Measurements from ENCODE around the gene DNAJA2.
A peak's percentile ranks its signal among the peaks of the same experiment; 100 is the strongest.

The DNAJA2 gene

DNA sequence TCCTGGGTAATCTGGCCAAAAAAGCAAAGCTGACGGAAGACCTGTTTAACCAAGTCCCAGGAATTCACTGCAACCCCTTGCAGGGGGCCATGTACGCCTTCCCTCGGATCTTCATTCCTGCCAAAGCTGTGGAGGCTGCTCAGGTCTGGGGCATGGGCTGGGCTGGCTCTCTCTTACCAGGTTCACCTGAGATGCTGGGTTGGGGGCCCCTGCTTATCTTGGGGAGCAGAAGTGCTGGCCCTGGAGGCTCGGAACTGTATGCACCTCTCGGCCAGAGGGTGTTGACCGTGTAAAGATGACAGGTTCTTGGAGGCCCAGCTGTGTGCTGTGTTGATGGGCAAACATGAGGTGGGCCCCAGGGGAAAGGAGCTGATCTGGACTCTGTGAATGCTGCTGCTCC is 49.1 kb downstream of the DNAJA2 start:
- no peak for DNase-seq

DNA sequence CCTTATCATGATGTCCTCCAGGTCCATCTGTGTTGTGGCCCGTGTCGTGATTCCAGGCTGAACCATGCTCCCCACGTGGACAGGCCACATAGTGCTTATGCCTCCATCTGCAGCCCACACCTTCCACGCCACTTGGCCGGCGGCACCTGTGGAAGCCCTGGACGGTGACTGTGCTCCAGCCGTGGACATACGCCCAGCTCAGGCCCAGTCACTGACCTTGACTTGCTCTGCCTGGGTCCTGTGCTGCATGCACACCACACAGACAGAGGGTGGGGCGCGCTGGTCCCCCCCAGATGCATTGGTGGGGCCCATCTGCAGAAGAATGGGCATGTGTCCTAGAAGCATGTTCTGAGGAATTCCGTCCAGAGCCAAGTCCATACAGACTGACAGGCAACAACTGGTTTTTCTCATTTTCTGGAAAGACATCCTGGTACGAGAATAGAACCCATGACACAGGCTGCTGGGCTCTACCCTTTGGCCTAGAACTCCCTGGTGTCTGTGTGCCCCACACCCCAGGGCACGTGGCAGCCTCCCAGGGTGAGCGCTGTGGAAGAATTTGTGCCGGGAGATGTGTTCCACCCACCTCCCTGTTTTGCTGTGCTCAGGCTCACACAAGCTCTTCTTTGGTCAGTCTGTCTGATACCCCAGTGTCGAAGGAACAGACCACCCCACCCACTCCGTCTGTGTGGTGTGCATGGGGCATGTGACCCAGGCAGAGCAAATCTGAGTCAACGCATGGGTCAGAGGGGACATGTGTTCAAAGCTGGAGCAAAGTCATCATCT is 49.8 kb downstream of the DNAJA2 start:
- DNase-seq: no peak

DNA sequence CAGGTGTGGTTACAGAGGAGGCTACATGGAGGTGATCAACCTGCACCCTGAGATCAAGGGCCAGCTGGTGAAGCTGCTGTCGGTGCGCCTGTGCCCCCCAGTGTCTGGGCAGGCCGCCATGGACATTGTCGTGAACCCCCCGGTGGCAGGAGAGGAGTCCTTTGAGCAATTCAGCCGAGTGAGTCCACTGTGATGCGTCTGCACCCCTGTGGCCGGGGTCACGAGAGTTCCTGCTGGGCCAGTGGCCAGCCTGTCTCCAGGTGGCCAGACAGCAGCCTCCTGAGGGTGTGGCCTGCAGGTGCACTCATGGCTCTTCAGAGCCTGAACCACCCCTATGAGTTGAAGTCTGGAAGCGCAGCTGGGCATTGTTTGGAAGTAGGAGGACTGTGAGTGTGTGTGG is 51.2 kb downstream of the DNAJA2 start:
- peak; percentile 70 for DNase-seq

DNA sequence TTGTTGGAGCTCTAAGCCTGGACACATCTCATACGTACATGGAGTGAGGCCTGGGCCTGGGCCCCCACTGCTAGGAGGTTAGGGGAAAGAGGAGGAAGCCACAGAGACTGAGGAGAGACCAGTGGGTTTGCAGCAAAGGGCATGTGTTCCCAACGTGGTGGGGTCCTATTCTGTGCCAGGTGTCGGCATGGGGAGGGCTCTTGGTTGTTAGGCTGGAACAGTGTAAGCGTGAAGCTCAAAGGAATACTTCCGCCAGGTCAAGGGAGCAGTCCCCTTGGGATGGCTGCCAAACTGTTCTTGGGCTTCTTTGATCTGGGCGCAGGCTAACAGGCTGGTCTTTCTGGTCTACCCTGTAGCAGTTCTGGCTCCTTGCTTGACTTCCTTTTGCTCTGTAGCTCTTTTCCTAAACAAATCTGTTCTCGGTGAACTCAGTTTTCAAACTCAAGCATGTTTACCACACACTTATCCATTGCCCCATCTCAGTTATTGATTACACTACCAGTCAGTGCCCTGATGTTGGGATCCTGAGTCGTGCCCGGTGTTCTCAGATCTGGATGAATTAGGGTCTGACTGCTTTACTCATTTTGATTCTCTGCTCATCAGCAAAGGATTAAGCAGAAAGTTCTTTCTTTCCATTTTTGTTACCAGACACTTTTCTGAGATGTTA is 52.9 kb downstream of the DNAJA2 start:
- peak; percentile 84 for DNase-seq

DNA sequence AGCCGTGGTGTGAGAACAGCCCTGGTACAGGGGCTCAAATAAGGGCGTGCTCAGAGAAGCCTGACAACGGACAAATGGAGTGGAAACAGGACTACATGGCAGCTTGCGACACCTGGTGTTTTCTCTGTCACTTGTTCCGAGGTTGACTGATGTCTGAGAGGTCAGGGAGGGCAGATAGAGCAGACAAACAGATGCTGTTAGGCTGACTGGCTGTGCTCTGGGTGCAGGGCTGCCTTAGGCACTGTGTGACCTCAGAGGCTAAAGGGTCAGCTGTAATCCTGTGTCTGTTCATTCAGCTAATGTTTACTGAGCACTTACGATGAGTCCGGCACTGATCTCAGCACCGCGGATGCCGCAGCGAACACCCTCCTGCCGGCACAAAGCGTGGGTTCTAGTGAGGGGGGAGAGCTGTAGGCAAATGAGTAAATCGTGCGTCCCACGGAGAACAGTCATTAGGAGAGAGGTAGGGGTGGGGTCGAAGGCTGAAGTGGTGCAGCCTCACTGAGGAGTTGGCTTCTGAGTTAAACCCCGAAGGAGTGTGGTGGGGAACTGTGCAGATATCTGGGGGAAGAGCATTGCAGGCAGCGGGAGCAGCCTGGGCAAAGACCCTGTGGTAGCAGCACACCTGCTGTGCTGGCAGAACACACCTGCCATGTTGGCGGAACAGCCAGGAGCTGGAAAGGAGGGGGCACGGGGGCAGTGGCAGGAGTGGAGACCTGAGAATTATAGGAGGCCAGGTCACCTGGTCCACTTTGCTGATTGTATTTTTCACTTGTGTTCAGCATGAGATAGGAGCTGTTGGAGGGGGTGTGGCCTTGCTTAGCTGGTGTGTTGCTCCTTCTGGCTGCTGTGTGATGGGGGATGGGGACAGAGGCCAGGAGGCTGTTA is 54.3 kb downstream of the DNAJA2 start:
- DNase-seq: peak; percentile 97

DNA sequence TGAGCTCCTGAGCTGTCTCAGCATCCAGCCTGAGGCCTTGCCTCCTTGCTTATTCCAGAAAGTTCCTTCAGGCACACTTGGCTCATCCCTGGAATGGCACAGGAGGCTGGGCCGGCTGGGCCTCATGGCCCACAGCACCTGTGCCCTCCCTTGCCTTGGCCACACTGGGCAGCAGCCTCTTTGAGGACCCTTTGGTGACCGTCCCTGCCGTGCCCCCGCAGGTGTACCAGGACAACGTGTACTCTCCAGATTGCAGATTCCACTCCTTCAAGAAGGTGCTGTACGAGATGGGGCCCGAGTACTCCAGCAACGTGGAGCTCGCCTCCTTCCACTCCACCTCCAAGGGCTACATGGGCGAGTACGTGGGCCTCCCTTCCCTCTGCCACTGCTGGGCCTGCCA is 55.1 kb downstream of the DNAJA2 start:
- DNase-seq: no peak

DNA sequence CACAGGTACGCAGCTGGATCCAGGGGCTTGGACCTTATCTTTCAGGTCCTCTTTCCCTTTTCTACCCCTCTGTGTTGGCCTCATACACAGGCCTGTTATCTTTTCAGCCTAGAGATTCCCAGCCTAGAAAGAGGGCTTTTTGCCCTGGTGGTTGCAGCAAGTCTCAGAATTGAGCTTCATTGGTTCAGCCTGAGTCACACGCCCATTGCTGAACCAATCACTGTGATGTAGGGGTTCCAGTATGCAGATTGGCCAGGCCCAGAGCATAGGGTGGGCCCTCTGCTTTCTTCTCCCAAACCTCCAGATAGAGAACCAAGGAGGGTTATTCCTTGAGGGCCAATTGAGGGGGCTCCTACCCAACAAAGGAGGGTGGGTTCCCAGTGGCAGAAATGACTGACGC is 56.5 kb downstream of the DNAJA2 start:
- peak; percentile 30 for DNase-seq

DNA sequence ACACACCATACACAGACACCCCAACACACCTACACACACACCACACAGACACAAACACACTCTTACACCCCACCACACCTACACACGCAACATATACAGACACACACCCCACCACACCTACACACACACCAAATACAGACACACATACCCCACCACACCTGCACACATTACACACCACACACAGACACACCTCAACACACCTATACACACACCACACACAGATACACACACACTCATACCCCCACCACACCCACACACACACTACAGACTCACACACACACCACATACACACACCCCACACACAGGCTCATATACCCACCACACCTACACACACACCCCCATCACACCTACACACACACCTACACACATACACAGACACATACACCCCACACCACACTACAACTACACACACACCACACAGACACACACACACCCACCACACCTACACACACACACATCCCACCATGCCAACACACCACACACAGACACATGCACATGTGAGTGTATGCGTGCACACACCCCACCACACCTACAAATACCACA is 57.9 kb downstream of the DNAJA2 start:
- DNase-seq: no peak

DNA sequence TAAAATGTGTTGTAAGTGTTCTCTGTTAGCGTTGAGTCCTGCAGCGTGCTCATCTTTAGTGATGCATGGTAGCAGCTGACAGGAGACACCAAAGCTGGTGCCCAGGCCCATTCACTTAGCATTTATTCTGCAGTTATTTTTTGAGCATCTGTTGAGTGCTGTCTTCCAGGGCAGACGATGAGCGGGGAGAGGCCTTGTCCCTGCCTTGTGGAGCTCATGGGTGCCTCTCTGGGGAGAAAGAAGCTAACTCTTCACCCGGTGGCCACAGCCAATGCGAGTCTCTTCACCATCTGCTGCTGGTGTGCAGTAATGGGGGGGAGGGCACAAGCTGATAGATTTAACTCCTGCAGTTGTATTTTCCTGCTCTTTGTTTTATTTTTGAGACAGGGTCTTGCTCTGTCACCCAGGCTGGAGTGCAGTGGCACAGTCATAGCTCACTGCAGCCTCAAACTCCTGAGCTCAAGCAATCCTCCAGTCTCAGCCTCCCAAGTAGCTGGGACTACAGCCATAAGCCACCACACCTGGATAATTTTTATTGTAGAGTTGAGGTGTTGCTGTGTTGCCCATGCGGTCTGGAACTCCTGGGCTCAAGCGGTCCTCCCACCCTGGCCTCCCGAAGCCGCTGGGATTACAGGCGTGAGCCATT is 58.8 kb downstream of the DNAJA2 start:
- no peak for DNase-seq

DNA sequence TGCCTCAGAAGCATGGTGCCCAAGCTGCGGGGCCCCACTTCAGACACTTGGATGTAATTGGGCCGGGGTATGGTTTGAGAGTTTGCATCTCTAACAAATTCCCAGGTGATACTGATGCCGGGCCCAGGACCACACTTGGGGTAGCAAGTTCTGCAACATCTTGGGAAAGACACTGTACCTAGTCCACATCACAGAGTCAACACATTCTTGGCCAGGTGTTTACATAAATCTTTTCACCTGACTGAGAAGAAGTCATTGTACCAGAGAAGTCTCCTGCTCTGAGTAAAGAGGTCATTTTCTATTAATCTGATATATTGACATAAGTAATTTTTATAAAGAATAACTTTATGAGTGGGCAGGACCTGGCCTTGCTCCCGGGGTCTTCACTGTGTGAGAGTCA is 61.8 kb downstream of the DNAJA2 start:
- no peak for DNase-seq

DNA sequence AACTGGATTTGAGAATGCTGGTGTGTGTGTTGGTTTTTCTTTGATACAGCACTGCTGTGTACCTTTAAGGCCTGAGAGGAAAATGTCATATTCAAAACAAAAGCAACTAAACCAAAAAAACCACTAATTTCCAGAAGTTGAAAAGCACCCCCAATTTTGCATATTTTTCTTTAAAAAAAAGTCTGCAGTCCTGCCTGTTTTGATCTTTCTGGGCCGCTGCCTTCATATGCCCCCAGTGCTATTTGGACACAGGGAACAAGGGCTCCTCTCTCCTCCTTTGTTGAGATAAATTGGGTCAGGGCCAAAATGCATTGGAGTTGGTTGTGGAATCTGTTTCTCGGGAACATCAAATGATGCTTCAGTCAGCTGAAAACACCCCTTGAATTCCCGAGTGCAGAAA is 62.4 kb downstream of the DNAJA2 start:
- DNase-seq: no peak

DNA sequence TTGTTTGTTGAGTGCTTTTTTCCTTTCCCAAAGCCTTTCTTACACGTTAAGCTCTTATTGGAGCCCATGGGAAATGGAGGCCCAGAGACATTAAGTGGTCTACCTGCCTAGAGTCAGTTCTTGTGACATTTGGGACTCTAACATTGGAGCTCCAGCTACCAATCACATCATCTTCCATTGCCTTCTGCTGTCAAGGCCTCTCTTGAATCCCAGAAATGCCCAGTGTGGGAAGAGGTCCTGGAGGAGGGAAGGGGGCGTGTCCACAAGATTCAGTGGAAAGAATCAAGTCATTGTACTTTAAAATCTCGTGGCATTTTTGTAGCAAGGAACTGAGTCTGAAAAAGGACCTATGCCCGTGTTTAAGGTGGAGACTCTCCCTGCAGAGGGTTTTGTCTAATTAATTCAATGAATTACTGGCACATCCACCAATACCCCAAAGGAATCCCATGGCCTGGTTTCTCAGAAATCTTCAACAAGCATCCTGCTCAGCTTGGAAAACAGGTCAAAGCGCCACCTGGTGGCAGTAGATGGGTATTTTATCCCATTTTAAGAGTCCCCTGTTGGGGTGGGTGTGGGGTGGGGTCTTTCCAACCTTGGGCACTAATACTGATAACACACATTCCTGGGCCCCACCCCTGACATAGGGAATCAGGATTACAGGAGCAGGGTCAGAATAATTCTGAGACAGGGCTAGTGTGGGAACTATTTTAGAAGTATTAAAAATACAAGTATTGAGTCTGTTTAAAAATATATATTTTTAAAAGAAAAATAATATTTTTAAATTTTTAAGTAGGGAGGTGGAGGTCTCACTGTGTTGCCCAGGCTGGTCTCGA is 64.7 kb downstream of the DNAJA2 start:
- DNase-seq: peak; percentile 83

DNA sequence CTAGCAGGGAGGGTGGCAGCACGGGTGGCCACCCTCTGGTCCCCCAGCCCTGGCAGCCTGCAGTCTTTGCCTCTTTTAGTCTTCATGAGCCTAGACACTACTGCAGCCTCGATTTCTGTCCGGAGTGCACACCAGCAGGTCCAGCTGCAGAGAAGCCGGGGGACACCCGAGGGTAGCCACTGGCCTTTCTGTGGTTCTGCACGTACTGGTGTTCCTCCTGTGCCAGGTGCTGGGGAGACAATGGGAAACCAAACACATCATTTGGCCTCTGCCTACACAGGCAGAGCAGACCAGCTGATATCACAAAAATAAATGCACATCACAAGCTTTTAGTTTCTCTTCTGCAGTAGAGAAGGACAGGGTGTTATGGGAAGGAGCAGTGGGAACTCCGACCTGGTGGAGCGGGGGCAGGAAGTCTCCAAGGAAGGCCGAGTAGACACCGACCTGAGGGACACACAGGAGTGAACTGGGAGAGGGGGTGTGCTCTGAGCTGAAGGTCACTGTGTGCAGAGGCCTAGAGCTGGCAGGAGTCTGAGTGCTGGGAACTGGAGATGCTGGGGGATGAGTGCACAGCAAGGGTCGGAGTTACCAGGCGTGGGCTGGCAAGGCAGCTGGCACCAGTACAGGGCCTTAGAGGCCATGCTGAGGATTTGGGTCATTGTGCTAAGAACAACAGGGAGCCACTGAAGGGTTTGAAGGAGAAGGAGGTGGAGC is 66.3 kb downstream of the DNAJA2 start:
- DNase-seq: peak; percentile 24

DNA sequence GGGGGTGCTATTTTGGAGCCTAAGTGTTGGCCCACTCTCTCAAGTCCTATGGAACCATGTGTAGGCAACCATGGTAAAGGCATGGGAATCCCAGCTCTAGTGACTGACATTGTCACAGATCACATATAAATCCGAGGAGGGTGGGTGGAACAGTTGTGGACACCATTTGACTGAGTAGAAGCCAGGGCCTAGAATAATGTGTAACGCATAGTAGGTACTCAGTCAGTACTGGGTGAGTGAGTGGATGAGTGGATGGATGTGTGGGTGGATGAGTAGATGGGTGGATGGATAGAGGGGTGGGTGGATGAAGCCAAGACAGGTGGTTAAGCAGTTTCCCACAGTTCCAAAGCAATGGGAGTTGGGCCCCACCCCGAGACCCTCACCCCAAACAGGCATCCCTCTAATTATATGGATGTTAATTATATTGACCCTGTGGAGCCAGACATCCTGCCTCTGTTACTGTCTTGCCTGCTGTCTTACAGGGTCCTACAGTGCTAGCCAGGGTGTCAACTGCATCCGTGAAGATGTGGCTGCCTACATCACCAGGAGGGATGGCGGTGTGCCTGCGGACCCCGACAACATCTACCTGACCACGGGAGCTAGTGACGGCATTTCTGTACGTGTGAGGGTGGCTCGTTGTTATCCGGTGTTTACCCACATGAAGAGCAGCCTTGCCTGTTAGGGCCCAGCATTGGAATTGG is 67.0 kb downstream of the DNAJA2 start:
- no peak for DNase-seq
